Prostate gland (tissue), 2 donors: ENCODE measurements around the gene BORCS6.

ENCODE experiments used
- CTCF ChIP-seq, 4 experiments: fragments of 200-600 bp in 2 of 4; fragments of 450-650 bp in 2 of 4; sonication (generic) in 2 of 4; IDR thresholded peaks; 1 replicate in 3 of 4; 2 replicates in 1 of 4; pipeline ENCODE4 v1.5.1; 2016 to 2019; ENCODE audit warnings: antibody characterized with exemption in 4 of 4, mild to moderate bottlenecking in 2 of 4, moderate library complexity in 2 of 4
- POLR2A ChIP-seq: fragments of 450-650 bp; IDR thresholded peaks from one replicate; pipeline ENCODE4 v1.6.1; 2016; ENCODE audit warnings: antibody characterized with exemption, mild to moderate bottlenecking
- POLR2AphosphoS5 ChIP-seq: sonication (generic); formaldehyde crosslinking; IDR thresholded peaks from one replicate; pipeline ENCODE4 v1.6.1; 2017; ENCODE audit warnings: antibody characterized with exemption

GRCh38 chr17:8149419-8150193 lies 40.4 kb downstream of the BORCS6 start:
- no peak for TF ChIP-seq CTCF (IDR thresholded peaks at IDR 0.05)
- no peak for TF ChIP-seq POLR2A
- no peak for TF ChIP-seq POLR2AphosphoS5
